Neutrophil (primary cell): ENCODE data around the gene SLC5A2.
A peak's percentile ranks its signal among the peaks of the same experiment; 100 is the strongest.

Source experiments
- H3K27ac ChIP-seq: fragments of 200-600 bp; sonication (generic); 2 replicates; pipeline ENCODE4 v1.5.1; 2016; ENCODE audit warnings: mild to moderate bottlenecking, moderate library complexity
- H3K27me3 ChIP-seq: fragments of 200-600 bp; sonication (generic); 2 replicates; pipeline ENCODE4 v1.6.0; 2016; ENCODE audit warnings: mild to moderate bottlenecking
- H3K36me3 ChIP-seq: fragments of 200-600 bp; sonication (generic); 2 replicates; pipeline ENCODE4 v1.5.1; 2017
- H3K4me1 ChIP-seq, 2 experiments: fragments of 200-600 bp in 1 of 2; sonication (generic) in 1 of 2; 1 replicate in 1 of 2; 2 replicates in 1 of 2; pipeline versions ENCODE4 v1.5.1 to v1.6.1; 2013 to 2016; ENCODE audit warnings: low read depth in 1 of 2, low read length in 1 of 2, mild to moderate bottlenecking in 1 of 2, moderate library complexity in 1 of 2; ENCODE audit not compliant: control insufficient read depth in 1 of 2, insufficient read depth in 1 of 2
- H3K4me3 ChIP-seq, 2 experiments: fragments of 200-600 bp in 1 of 2; sonication (generic) in 1 of 2; 1 replicate in 1 of 2; 2 replicates in 1 of 2; pipeline ENCODE4 v1.5.1; 2013 to 2016; ENCODE audit warnings: low read depth in 1 of 2, low read length in 1 of 2, mild to moderate bottlenecking in 1 of 2, moderate library complexity in 1 of 2
- H3K9me3 ChIP-seq: fragments of 200-600 bp; sonication (generic); 2 replicates; pipeline ENCODE4 v1.5.1; 2016
- TF ChIP-seq, protein P1 (sequence below): fragments of 200-600 bp; sonication (generic); IDR thresholded peaks from 2 replicates; pipeline ENCODE4 v1.5.1; 2016; ENCODE audit warnings: antibody characterized with exemption

SLC5A2 gene

DNA sequence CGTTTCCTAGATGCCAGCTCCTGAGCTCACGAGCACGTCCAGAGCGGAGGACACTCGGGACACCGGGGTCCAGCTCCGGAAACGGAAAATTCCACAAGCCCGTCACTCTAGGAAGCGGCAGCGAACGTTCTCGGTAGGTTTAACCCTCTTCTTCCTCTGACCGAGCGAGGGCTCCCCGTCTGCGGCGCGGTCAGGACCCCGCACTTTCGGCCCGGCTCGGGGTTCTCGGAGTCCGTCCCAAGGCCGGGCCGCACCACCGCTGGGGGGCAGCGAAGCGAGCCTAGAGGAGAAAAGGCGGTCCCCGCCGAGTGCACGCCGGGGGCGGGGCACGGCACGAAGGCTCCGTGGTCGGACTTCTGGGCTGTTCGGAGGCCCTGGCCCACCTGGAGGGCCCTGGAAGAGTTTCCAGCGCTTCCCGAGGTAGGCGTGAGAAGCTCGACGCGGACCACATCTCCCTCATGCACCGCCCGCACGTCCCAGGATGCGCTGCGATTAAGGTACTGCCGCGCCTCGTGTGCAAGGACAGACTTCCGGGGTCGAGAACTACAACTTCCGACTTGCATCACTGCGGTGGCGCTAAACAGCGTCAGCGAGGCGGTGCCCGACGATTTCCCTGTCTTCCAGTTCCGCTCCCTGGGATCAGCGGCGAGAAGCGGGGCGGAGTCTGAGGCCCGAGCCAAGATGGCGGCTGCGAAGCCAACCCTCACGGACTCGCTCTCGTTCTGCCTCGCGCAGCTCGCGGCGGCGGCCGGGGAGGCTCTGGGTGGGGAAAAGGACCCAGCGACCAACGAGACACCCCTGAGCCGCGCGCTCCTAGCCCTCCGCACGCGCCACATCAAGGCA, 23.9 kb upstream of the SLC5A2 start, which contains the start of gene ARMC5:
Gene ARMC5 (plus strand): TSS at position 658 of the 843 bp plus-strand sequence. CDS start 24 bp downstream, at position 682.
- Histone ChIP-seq H3K27ac (peak within 1 kb of the TSS; percentile 96), H3K4me3 (peak within 1 kb of the TSS; percentile 83 to 91), H3K4me1 (peaks cover 39 to 43% of the 10 kb centered on the region in 2 experiments), H3K36me3 (peaks cover 5% of the 10 kb centered on the region), H3K9me3 (no peaks in the 10 kb centered on the region), H3K27me3 (no peaks in the 10 kb centered on the region)
- TF ChIP-seq, protein P1, sequence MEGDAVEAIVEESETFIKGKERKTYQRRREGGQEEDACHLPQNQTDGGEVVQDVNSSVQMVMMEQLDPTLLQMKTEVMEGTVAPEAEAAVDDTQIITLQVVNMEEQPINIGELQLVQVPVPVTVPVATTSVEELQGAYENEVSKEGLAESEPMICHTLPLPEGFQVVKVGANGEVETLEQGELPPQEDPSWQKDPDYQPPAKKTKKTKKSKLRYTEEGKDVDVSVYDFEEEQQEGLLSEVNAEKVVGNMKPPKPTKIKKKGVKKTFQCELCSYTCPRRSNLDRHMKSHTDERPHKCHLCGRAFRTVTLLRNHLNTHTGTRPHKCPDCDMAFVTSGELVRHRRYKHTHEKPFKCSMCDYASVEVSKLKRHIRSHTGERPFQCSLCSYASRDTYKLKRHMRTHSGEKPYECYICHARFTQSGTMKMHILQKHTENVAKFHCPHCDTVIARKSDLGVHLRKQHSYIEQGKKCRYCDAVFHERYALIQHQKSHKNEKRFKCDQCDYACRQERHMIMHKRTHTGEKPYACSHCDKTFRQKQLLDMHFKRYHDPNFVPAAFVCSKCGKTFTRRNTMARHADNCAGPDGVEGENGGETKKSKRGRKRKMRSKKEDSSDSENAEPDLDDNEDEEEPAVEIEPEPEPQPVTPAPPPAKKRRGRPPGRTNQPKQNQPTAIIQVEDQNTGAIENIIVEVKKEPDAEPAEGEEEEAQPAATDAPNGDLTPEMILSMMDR = peak; percentile 6

DNA sequence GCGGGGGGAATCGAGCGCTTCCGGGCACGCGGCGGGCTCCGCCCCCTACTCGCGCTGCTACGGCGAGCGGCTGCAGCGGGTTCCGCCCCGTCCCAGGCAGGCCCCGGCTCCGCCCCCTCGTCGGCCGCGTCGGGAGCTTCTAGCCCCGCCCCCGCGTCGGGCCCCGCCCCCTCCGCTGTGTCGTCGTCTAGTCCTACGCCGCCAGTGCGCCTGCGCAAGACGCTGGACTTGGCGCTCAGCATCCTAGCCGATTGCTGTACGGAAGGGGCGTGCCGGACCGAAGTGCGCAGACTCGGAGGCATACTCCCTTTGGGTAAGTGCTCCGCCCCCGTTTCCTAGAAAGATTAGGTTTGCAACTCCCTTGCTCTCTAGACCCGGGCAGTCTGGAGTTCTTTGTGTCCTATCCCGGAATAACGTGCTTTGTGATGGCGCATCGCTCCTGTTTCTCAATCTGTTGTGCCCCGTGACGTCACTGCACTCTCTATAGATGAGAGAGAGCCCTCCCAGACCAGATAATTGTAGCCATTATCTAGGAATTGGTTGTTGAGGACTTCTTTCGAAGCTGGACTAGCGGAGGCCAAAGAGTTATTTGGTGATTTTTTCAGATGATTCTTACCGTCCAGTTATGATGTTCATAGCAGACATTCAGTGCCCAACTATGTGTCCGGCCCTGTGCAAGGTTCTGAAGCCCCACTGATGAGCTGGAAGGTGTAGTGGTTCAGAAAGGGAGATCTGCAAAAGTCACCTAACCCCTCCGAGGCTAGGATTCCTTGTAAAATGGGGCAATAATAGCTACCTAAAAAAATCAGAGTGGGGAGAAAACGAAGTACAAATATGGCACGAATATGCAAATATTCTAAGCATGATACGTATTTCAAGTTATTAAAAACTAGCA, 23.0 kb upstream of the SLC5A2 start:
- peak overlapping the region; percentile 96 for H3K27ac ChIP-seq
- no peaks in the 10 kb centered on the region for H3K27me3 ChIP-seq
- H3K9me3 ChIP-seq = no peaks in the 10 kb centered on the region
- peaks cover 12% of the 10 kb centered on the region for H3K36me3 ChIP-seq
- peaks cover 34 to 41% of the 10 kb centered on the region in 2 experiments for H3K4me1 ChIP-seq
- TF ChIP-seq, protein P1 = no peak
- peak overlapping the region; percentile 83 to 91 for H3K4me3 ChIP-seq

DNA sequence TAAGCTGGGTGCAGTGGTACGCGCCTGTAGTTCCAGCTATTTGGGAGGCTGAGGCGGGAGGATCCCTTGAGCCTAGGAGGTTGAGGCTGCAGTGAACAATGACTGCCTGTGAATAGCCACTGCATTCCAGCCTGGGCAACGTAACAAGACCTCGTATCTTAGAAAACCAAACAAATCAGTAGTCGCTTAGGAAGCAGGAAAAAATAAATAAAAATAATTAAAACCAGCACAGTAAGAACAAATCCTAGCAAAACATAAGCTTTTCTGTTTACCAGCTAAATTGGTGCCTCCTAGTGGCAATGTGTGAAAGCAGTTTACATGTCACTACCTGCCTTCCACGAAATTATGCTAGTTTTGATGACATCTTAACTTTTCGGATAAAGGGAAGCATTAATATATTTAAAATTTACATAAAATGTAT, 22.3 kb upstream of the SLC5A2 start:
- H3K9me3 ChIP-seq = no peaks in the 10 kb centered on the region
- peaks cover 18% of the 10 kb centered on the region for H3K36me3 ChIP-seq
- H3K4me1 ChIP-seq = peaks cover 34 to 37% of the 10 kb centered on the region in 2 experiments
- H3K27ac ChIP-seq = peak overlapping the region; percentile 96
- TF ChIP-seq, protein P1 = peak; percentile 38
- H3K27me3 ChIP-seq = no peaks in the 10 kb centered on the region
- H3K4me3 ChIP-seq = peak overlapping the region in 1 of 2 experiments; percentile 91

DNA sequence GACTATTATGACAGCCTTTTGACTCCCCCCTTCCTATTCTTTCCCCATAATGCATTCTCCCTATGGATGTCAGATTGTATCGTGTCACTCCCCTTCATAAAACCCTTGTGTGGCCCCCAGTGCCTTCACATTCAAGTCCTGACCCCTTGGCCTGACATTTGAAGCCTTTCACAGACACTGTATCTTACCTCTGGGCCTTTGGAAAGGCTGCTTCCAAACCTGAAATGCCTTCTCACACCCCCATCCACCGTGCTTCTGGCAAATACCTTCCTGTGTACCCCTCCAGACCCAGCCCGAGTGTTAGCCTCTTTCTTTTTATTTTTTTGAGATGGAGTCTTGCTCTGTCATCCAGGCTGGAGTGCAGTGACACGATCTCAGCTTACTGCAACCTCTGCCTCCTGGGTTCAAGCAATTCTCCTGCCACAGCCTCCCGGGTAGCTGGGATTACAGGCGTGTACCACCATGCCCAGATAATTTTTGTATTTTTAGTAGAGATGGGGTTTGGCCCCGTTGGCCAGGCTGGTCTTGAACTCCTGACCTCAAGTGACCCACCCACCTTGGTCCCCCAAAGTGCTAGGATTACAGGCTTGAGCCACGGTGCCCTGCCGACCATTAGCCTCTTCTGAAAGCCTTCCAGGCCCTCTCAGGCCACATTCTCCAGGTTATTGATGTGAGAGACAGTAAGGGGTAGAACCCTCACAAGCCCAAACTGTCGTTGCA, 21.6 kb upstream of the SLC5A2 start:
- TF ChIP-seq, protein P1 = no peak
- Histone ChIP-seq H3K4me3 (no peak overlapping the region), H3K4me1 (peaks cover 33 to 34% of the 10 kb centered on the region in 2 experiments), H3K27me3 (no peaks in the 10 kb centered on the region), H3K27ac (no peak overlapping the region), H3K9me3 (no peaks in the 10 kb centered on the region), H3K36me3 (peaks cover 18% of the 10 kb centered on the region)
